Measurements from ENCODE around the gene ZNF74.

GRCh38 chr22:20439928-20440575 lies 46.1 kb downstream of the ZNF74 start:
- TF ChIP-seq CTCF (IDR thresholded peaks at IDR 0.05; ENCODE audit: low read depth, low read length) (no peak), POLR2A (IDR thresholded peaks at IDR 0.05; ENCODE audit: extremely low read depth, insufficient read length) (no peak)
